Left lung (tissue), 10 donors: ENCODE data around the gene FBXO28. TPM values are rescaled to one million over a fixed set of nuclear protein-coding genes. Genes with fewer than 3 reads are reported as not detected.

Experiments used
- ATAC-seq: fragments of 200-7000 bp; cut with Tn5 transposase; one replicate; pipeline ENCODE4 v1.9.1; 2020; ENCODE audit warnings: moderate library complexity
- DNase-seq, 4 donors: peaks; one replicate each; pipeline ENCODE4 v3.0.0-alpha.2; 2013 to 2020
- H3K27ac ChIP-seq, 2 donors: fragments of 200-600 bp; sonication (generic) in 1 of 2; one replicate each; pipeline versions ENCODE4 v1.5.0 to v1.8.0; 2020 to 2021
- H3K27me3 ChIP-seq, 2 donors: fragments of 200-600 bp; sonication (generic) in 1 of 2; one replicate each; pipeline versions ENCODE4 v1.5.0 to v1.8.0; 2020 to 2021
- H3K36me3 ChIP-seq, 2 donors: fragments of 200-600 bp; sonication (generic) in 1 of 2; one replicate each; pipeline versions ENCODE4 v1.5.0 to v1.8.0; 2020 to 2021
- H3K4me1 ChIP-seq, 2 donors: fragments of 200-600 bp; one replicate each; pipeline ENCODE4 v1.8.0; 2021
- H3K4me3 ChIP-seq, 2 donors: fragments of 200-600 bp; sonication (generic) in 1 of 2; one replicate each; pipeline versions ENCODE4 v1.5.0 to v1.8.0; 2020 to 2021; ENCODE audit warnings: mild to moderate bottlenecking in 1 of 2
- H3K9me3 ChIP-seq, 2 donors: fragments of 200-600 bp; sonication (generic) in 1 of 2; one replicate each; pipeline versions ENCODE4 v1.5.0 to v1.8.0; 2020 to 2021
- intact Hi-C, 2 donors: fragments of 100-400 bp; cut with DNase I; formaldehyde crosslinking; loops; one replicate each; pipeline versions ENCODE4 v1.11.2 to v1.14.2; 2022
- polyA plus RNA-seq, 6 donors: library from polyadenylated mRNA; unstranded; fragments of 120-200 nt; gene quantifications; one replicate each; pipeline ENCODE4 v1.2.1, GENCODE V29; 2013; ENCODE audit not compliant: insufficient read length in 6 of 6
- total RNA-seq, 2 donors: library from RNA; stranded (reverse); fragmentation: NEBNext Ultra II Directional; extraction: Animal tissue kit (Norgen Biotek cat#: 25700); gene quantifications; one replicate each; pipeline ENCODE4 v1.2.1, GENCODE V29; 2021
- TF ChIP-seq, protein P1 (sequence below), 2 donors: fragments of 200-600 bp; sonication (generic) in 1 of 2; IDR thresholded peaks; one replicate each; pipeline versions ENCODE4 v1.5.0 to v1.8.0; 2021; ENCODE audit warnings: antibody characterized with exemption in 2 of 2
- donor health status: DM: no; HTN: yes; CAD: no.
- donor health status: DM: no; HTN: no; CAD: no.

FBXO28 gene
- total and polyA plus RNA-seq, 8 donors, result 26.7 to 33.6 (median 32.0) TPM

- ATAC-seq (peak; percentile 66), DNase-seq (peak in 2 of 4 donors; percentile 31 to 39)
- H3K27me3 ChIP-seq, result no peaks in the 10 kb centered on the region
- no peaks in the 10 kb centered on the region for H3K9me3 ChIP-seq
- TF ChIP-seq, protein P1, sequence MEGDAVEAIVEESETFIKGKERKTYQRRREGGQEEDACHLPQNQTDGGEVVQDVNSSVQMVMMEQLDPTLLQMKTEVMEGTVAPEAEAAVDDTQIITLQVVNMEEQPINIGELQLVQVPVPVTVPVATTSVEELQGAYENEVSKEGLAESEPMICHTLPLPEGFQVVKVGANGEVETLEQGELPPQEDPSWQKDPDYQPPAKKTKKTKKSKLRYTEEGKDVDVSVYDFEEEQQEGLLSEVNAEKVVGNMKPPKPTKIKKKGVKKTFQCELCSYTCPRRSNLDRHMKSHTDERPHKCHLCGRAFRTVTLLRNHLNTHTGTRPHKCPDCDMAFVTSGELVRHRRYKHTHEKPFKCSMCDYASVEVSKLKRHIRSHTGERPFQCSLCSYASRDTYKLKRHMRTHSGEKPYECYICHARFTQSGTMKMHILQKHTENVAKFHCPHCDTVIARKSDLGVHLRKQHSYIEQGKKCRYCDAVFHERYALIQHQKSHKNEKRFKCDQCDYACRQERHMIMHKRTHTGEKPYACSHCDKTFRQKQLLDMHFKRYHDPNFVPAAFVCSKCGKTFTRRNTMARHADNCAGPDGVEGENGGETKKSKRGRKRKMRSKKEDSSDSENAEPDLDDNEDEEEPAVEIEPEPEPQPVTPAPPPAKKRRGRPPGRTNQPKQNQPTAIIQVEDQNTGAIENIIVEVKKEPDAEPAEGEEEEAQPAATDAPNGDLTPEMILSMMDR (IDR thresholded peaks at IDR 0.05), result no peak
- no peak overlapping the region for H3K27ac ChIP-seq
- H3K4me3 ChIP-seq, result no peak overlapping the region
- intact Hi-C loops, result no loop called here
- H3K4me1 ChIP-seq, result peaks cover 0 to 14% of the 10 kb centered on the region in 2 donors
- H3K36me3 ChIP-seq, result no peaks in the 10 kb centered on the region
Measured at GRCh38 chr1:224175617-224176016, 61.7 kb downstream of the FBXO28 start.

DNA sequence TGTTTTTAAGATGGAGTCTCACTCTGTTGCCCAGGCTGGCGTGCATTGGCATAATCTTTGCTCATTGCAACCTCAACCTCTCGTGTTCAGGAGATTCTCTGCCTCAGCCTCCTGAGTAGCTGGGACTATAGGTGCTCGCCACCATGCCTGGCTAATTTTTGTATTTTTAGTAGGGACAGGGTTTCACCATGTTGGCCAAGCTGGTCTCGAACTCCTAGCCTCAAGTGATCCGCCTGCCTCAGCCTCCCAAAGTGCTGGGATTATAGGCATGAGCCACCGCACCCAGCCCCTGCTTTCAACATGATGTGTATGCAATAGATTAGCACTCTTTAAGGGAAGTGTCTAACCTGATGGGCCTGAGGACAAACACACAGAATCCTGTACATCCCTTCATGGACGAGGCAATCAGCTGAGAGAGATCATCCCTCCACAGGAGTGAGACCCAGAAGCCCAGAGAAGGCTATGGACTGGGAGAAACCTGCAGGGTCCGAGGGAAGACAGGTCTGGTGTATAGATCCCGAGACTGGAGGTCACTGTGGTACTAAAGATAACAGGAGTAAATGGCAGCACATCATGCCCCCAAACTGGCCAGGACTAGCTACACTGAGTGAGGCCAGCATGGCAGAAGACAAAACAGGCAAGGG lies 63.6 kb downstream of the FBXO28 start:
- no peak overlapping the region for H3K27ac ChIP-seq
- intact Hi-C loops, result no loop called here
- no peaks in the 10 kb centered on the region for H3K27me3 ChIP-seq
- H3K36me3 ChIP-seq, result no peaks in the 10 kb centered on the region
- H3K4me3 ChIP-seq, result no peak overlapping the region
- no peaks in the 10 kb centered on the region for H3K9me3 ChIP-seq
- DNase-seq, result no peak
- TF ChIP-seq, protein P1 (IDR thresholded peaks at IDR 0.05), result no peak
- peaks cover 0 to 15% of the 10 kb centered on the region in 2 donors for H3K4me1 ChIP-seq
- ATAC-seq, result no peak

DNA sequence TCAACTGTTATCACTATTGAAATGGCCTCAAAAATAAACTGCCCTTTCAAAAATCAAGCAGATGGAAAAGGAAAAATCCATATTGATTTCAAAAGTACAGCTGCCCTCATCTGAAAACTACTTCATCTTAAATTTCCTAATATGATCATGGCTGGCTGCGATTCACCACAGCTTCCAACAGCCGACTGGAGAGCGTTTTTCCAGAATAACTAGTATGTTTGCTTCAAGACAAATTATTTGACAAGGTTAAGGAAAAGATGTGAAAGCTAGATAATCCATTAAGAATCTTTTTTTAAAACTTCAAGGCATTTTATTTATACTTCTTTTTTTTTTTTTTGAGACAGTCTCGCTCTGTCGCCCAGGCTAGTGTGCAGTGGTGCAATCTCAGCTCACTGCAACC lies 65.0 kb downstream of the FBXO28 start:
- intact Hi-C loops, result no loop called here
- DNase-seq (no peak), ATAC-seq (no peak)
- no peaks in the 10 kb centered on the region for H3K27me3 ChIP-seq
- H3K36me3 ChIP-seq, result no peaks in the 10 kb centered on the region
- H3K9me3 ChIP-seq, result no peaks in the 10 kb centered on the region
- no peak overlapping the region for H3K27ac ChIP-seq
- no peak overlapping the region for H3K4me3 ChIP-seq
- peaks cover 0 to 19% of the 10 kb centered on the region in 2 donors for H3K4me1 ChIP-seq
- TF ChIP-seq, protein P1 (IDR thresholded peaks at IDR 0.05), result no peak

- Histone ChIP-seq H3K27me3 (no peaks in the 10 kb centered on the region), H3K4me3 (no peak overlapping the region), H3K36me3 (no peaks in the 10 kb centered on the region), H3K27ac (no peak overlapping the region), H3K4me1 (peaks cover 4 to 33% of the 10 kb centered on the region in 2 donors), H3K9me3 (no peaks in the 10 kb centered on the region)
- DNase-seq (no peak), ATAC-seq (no peak)
- intact Hi-C loops, result no loop called here
- TF ChIP-seq, protein P1 (IDR thresholded peaks at IDR 0.05), result no peak
Measured at GRCh38 chr1:224180783-224181452, 67.0 kb downstream of the FBXO28 start.

DNA sequence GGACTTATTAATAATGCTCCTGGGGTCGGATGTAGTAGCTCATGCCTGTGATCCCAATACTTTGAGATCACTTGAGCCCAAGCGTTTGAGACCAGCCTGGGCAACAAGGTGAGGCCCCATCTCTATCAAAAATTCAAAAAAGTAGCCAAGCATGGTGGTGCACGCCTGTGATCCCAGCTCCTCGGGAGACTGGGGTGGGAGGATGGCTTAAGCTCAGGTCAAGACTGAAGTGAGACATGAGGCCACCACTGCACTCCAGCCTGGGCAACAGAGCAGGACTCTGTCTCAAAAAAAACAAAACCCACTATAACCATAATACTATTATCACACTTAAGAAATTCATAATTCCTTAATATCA lies 67.5 kb downstream of the FBXO28 start:
- Histone ChIP-seq H3K27ac (peak overlapping the region in 1 of 2 donors; percentile 96), H3K36me3 (peaks cover 0 to under 1% of the 10 kb centered on the region in 2 donors), H3K4me3 (no peak overlapping the region), H3K27me3 (no peaks in the 10 kb centered on the region), H3K9me3 (no peaks in the 10 kb centered on the region), H3K4me1 (peaks cover 4 to 38% of the 10 kb centered on the region in 2 donors)
- TF ChIP-seq, protein P1 (IDR thresholded peaks at IDR 0.05), result no peak
- DNase-seq (no peak), ATAC-seq (no peak)
- intact Hi-C loops, result no loop called here
